ENCODE data around the gene APC2. TPM values are rescaled to one million over a fixed set of nuclear protein-coding genes. Genes with fewer than 3 reads are reported as not detected.
A peak's percentile ranks its signal among the peaks of the same experiment; 100 is the strongest.

APC2 gene
- total and polyA plus RNA-seq, 12 donors, result 0.06 to 12.9 (median 0.77) TPM

- Histone ChIP-seq H3K27ac (peak overlapping the region in 1 of 5 donors; percentile 2), H3K4me3 (peak overlapping the region in 1 of 4 donors; percentile 15), H3K27me3 (peaks cover 77% of the 10 kb centered on the region), H3K36me3 (replicated peaks in 1 of 2) (no peaks in the 10 kb centered on the region), H3K4me1 (replicated peaks in 1 of 2) (peaks cover 20 to 56% of the 10 kb centered on the region in 2 donors), H3K9me3 (replicated peaks in 1 of 3) (no peaks in the 10 kb centered on the region)
- no peak for DNase-seq
- WGBS, 4 donors, result 0 to 6% (median 4%) methylated on average over 3 to 117 of the region's 117 CpGs
- TF ChIP-seq CTCF (IDR thresholded peaks at IDR 0.05), result no peak
- TF ChIP-seq POLR2A (IDR thresholded peaks at IDR 0.05), result no peak
- intact Hi-C loops (cut with DNase I), result no loop called here
These were observed 19.5 kb downstream of the APC2 start for GRCh38 chr19:1469255-1470054.

GRCh38 chr19:1470055-1470304 lies 20.1 kb downstream of the APC2 start:
- no peaks in the 10 kb centered on the region for H3K36me3 ChIP-seq (replicated peaks in 1 of 2)
- peaks cover 77% of the 10 kb centered on the region for H3K27me3 ChIP-seq
- peak overlapping the region in 1 of 5 donors; percentile 2 for H3K27ac ChIP-seq

GRCh38 chr19:1470305-1471009 lies 20.5 kb downstream of the APC2 start:
- intact Hi-C loops (cut with DNase I), result no loop called here
- DNase-seq, result peak in 1 of 7 donors; percentile 76
- TF ChIP-seq CTCF (IDR thresholded peaks at IDR 0.05) (no peak), POLR2A (IDR thresholded peaks at IDR 0.05) (no peak)
- peaks cover 20 to 51% of the 10 kb centered on the region in 2 donors for H3K4me1 ChIP-seq (replicated peaks in 1 of 2)
- H3K4me3 ChIP-seq, result peak overlapping the region in 1 of 4 donors; percentile 35
- 1 to 3% (median 3%) methylated on average over 24 to 67 of the region's 67 CpGs; no CpG with 5 or more reads in 1 of the 4 donors for WGBS, 4 donors
- no peaks in the 10 kb centered on the region for H3K9me3 ChIP-seq (replicated peaks in 1 of 3)
- H3K27me3 ChIP-seq, result peaks cover 77% of the 10 kb centered on the region
- no peaks in the 10 kb centered on the region for H3K36me3 ChIP-seq (replicated peaks in 1 of 2)
- H3K27ac ChIP-seq, result peak overlapping the region in 1 of 5 donors; percentile 2

More at GRCh38 chr19:1470055-1470304, 20.1 kb downstream of the APC2 start:
- Histone ChIP-seq H3K4me3 (peak overlapping the region in 1 of 4 donors; percentile 35), H3K9me3 (replicated peaks in 1 of 3) (no peaks in the 10 kb centered on the region), H3K4me1 (replicated peaks in 1 of 2) (peaks cover 20 to 56% of the 10 kb centered on the region in 2 donors)
- no peak for DNase-seq
- intact Hi-C loops (cut with DNase I), result no loop called here
- WGBS, 4 donors, result 0 to 10% (median 5%) methylated on average over 5 to 22 of the region's 22 CpGs
- TF ChIP-seq CTCF (IDR thresholded peaks at IDR 0.05) (no peak), POLR2A (IDR thresholded peaks at IDR 0.05) (no peak)

GRCh38 chr19:1471010-1471514 lies 21.1 kb downstream of the APC2 start:
- intact Hi-C loops (cut with DNase I), result no loop called here
- no peak overlapping the region for H3K27ac ChIP-seq
- no peaks in the 10 kb centered on the region for H3K9me3 ChIP-seq (replicated peaks in 1 of 3)
- no peaks in the 10 kb centered on the region for H3K36me3 ChIP-seq (replicated peaks in 1 of 2)
- peaks cover 15 to 47% of the 10 kb centered on the region in 2 donors for H3K4me1 ChIP-seq (replicated peaks in 1 of 2)
- H3K4me3 ChIP-seq, result peak overlapping the region in 1 of 4 donors; percentile 35
- peaks cover 75% of the 10 kb centered on the region for H3K27me3 ChIP-seq
- TF ChIP-seq POLR2A (IDR thresholded peaks at IDR 0.05) (no peak), CTCF (IDR thresholded peaks at IDR 0.05) (no peak)
- DNase-seq, result no peak
- 8 to 20% (median 11%) methylated on average over 5 to 28 of the region's 28 CpGs for WGBS, 4 donors
